Karpas-422 (cell line): Measurements from ENCODE around the gene PRKN. TPM values are rescaled to one million over a fixed set of nuclear protein-coding genes. Genes with fewer than 3 reads are reported as not detected.

Source experiments
- DNase-seq: peaks from one replicate; pipeline ENCODE4 v3.0.0-alpha.2; 2015
- H2AFZ ChIP-seq: fragments of 200-600 bp; sonication (generic); 2 replicates; pipeline ENCODE4 v1.6.1; 2014; ENCODE audit warnings: antibody characterized with exemption, low read length, mixed read lengths
- H3K27ac ChIP-seq: fragments of 200-600 bp; sonication (generic); 2 replicates; pipeline ENCODE4 v1.5.1; 2014; ENCODE audit warnings: mild to moderate bottlenecking, low read length, moderate library complexity
- H3K27me3 ChIP-seq: fragments of 200-600 bp; sonication (generic); 2 replicates; pipeline ENCODE4 v1.6.1; 2014; ENCODE audit warnings: low read length, mixed read lengths
- H3K36me3 ChIP-seq: fragments of 200-600 bp; sonication (generic); 2 replicates; pipeline ENCODE4 v1.6.1; 2014; ENCODE audit warnings: low read length, mixed read lengths; ENCODE audit not compliant: insufficient read depth
- H3K4me1 ChIP-seq: fragments of 200-600 bp; sonication (generic); 2 replicates; pipeline ENCODE4 v1.6.1; 2014; ENCODE audit warnings: mild to moderate bottlenecking, low read length, mixed read lengths
- H3K4me2 ChIP-seq: fragments of 200-600 bp; sonication (generic); 2 replicates; pipeline ENCODE4 v1.6.1; 2014; ENCODE audit warnings: low read length, low read depth, mild to moderate bottlenecking; ENCODE audit not compliant: poor library complexity, severe bottlenecking
- H3K4me3 ChIP-seq: fragments of 200-600 bp; sonication (generic); 2 replicates; pipeline ENCODE4 v1.5.1; 2014; ENCODE audit warnings: mild to moderate bottlenecking, antibody characterized with exemption, low read length, mixed read lengths
- H3K79me2 ChIP-seq: fragments of 200-600 bp; sonication (generic); 2 replicates; pipeline ENCODE4 v1.6.1; 2014; ENCODE audit warnings: mild to moderate bottlenecking, low read length, mixed read lengths
- H3K9ac ChIP-seq: fragments of 200-600 bp; sonication (generic); 2 replicates; pipeline ENCODE4 v1.6.0; 2014; ENCODE audit warnings: low read length
- H3K9me2 ChIP-seq: fragments of 200-600 bp; sonication (generic), shearing (Covaris generic); replicated peaks from 2 replicates; pipeline ENCODE4 v1.6.0; 2014; ENCODE audit warnings: mild to moderate bottlenecking, low read length, moderate library complexity; ENCODE audit not compliant: insufficient read depth
- H3K9me3 ChIP-seq: fragments of 300-700, 200-600 bp; sonication (generic); 2 replicates; pipeline ENCODE4 v1.6.1; 2014; ENCODE audit warnings: low read length, mixed read lengths
- H4K20me1 ChIP-seq: fragments of 200-600 bp; sonication (generic); 2 replicates; pipeline ENCODE4 v1.6.1; 2014; ENCODE audit warnings: mild to moderate bottlenecking, antibody characterized with exemption, low read length, low read depth; ENCODE audit not compliant: insufficient read depth
- total RNA-seq: library from RNA; depleted of rRNA; stranded (reverse); fragments of >200 nt; shearing (Covaris generic); gene quantifications from 2 replicates; pipeline ENCODE4 v1.2.3, GENCODE V29; 2014; ENCODE audit warnings: low replicate concordance

PRKN gene
- total RNA-seq, 1 experiment from 2014 or later: not detected

DNA sequence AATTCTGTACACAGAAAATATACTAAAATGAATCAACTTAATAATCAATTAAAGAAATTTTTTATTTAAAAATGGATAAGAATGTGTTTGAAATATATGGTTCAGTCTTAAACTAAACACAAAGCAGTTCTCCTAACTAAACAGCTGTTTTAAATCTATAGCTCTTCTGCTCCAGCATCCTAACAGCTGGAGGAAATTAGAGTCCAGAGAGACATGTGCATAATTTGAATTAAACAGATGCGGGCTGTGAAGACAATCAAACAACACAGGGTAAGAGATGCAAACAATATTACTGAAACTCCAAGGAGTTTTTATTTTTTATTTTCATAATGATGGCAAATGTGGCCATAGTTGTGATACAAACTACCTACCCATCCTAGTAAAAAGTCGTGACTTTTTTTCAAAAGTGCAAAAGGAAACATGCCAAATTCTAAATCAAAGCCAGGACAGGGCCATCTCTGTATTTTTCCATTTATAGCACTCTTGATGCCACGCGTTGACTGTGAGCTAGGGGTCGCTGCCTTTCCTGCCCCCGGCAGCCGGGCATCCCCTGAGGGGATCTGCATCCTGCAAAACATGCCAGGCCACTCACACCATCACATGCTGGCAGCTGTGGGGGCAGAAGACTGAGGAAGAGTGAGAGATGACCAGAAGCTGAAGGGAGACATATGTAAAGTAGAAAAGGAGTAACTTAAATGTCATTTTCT lies 310.6 kb downstream of the PRKN start:
- Histone ChIP-seq H2AFZ (no peak overlapping the region), H3K27ac (no peak overlapping the region), H3K36me3 (no peaks in the 10 kb centered on the region), H3K9ac (no peak overlapping the region), H3K9me3 (no peaks in the 10 kb centered on the region; the same call in 1 of the 2 replicates), H3K4me3 (no peak overlapping the region), H3K4me1 (no peaks in the 10 kb centered on the region), H3K4me2 (no peak overlapping the region), H3K9me2 (no peaks in the 10 kb centered on the region), H3K79me2 (no peaks in the 10 kb centered on the region), H3K27me3 (no peaks in the 10 kb centered on the region), H4K20me1 (no peaks in the 10 kb centered on the region)
- DNase-seq: no peak

DNA sequence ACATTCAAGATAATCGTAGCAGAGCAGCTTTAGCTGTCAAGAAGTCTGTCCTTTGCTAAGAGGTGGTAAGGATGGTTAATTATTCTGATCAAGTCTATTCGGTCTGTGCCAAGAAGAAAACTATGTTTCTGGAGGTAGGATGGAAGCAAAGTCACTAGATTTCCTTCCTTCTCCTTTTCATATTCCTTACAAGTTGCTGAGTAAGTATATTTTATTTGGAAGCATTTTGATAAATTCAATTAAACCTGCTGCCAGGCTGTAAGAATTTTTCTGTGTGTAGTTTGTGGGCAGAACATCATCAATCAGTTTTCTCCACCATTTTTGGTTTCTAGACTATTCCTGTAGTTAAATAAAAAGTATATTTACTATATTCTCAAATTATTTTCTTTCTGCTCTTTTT lies 311.3 kb downstream of the PRKN start:
- no peak overlapping the region for H3K9ac ChIP-seq
- no peak overlapping the region for H3K27ac ChIP-seq
- H3K4me2 ChIP-seq: no peak overlapping the region
- H3K9me3 ChIP-seq: no peaks in the 10 kb centered on the region; the same call in 1 of the 2 replicates
- H4K20me1 ChIP-seq: no peaks in the 10 kb centered on the region
- no peaks in the 10 kb centered on the region for H3K36me3 ChIP-seq
- no peak overlapping the region for H3K4me3 ChIP-seq
- no peaks in the 10 kb centered on the region for H3K9me2 ChIP-seq
- no peaks in the 10 kb centered on the region for H3K79me2 ChIP-seq
- H2AFZ ChIP-seq: no peak overlapping the region
- no peaks in the 10 kb centered on the region for H3K4me1 ChIP-seq
- H3K27me3 ChIP-seq: no peaks in the 10 kb centered on the region
- DNase-seq: no peak

DNA sequence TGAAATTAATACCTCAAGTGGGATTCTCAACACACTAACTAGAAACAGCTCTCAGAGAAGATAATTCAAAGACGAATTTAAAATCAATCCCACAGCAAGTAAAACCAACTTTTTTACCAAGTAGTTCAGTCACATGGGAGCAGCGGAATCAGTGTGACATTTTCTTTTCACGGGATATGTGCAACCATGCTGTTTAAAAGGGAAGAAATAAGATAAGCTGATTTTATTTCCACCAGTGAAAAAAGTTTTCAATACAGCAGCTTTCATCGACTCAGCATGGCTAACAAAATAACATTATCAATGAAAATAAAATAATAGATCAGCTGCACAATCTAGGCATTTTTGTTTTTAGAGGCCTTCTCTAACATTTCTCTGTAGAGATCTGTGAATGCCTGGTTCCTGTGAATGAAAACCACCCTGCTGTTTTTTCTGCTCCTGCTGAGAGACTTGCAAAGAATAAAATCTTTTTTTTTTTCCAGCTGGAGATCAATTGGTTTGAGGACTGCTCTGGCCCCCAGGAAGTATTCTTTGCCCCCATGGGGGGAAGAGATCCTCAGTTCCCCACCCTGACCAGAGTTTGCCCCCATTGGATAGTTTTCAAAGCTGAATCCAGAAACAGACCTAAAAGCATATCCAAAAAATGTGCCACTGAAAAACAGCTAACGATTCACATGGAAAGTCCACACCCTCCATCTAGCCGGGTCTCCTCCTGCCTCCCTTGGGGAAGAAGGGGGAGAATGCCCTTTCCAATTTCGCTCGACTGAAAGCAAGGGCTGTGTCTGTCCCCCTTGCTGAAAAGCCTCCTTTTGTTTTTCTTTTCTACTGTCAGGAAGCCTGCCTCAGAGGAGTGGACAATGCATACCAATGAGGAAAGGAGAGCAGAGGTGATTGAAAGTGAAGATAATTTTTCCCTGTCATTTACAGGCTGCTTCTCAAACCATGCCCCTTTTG lies 317.6 kb downstream of the PRKN start:
- Histone ChIP-seq H3K4me2 (no peak overlapping the region), H3K79me2 (no peaks in the 10 kb centered on the region), H3K9me2 (no peaks in the 10 kb centered on the region), H3K4me1 (no peaks in the 10 kb centered on the region), H4K20me1 (no peaks in the 10 kb centered on the region), H2AFZ (no peak overlapping the region), H3K9me3 (no peaks in the 10 kb centered on the region; the same call in 1 of the 2 replicates), H3K27me3 (no peaks in the 10 kb centered on the region), H3K27ac (no peak overlapping the region), H3K4me3 (no peak overlapping the region), H3K9ac (no peak overlapping the region), H3K36me3 (no peaks in the 10 kb centered on the region)
- DNase-seq: no peak

DNA sequence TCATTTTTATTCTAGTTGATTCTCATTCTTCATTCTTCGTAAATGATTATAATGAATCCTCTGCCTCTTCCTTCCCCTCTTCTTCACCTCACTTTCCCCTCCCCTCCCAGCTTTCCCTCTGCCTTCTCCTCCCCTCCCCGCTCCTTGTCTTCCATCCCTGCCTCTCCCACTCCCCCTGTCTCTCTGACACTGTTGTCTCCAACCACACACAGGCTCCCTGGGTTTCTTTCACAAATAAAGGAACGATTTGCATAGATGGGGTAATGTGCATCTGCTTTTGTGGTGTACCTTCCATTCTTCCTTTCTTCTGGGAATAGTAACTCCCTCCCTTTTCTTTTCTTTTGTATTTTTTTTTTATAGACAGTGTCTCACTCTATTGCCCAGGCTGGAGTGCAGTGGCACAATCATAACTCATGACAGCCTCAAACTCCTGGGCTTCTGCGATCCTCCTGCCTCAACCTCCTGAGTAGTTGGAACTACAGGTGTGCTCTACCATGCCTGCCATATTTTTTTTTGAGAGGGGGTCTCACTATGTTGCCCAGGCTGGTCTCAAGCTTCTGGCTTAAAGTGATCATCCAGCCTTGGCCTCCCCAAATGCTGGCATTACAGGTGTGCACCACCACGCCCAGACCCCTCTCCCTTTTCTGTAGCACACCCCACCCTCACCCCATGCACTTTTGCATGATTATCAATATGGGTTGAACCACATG lies 318.6 kb downstream of the PRKN start:
- Histone ChIP-seq H4K20me1 (no peaks in the 10 kb centered on the region), H3K4me3 (no peak overlapping the region), H3K79me2 (no peaks in the 10 kb centered on the region), H2AFZ (no peak overlapping the region), H3K4me1 (no peaks in the 10 kb centered on the region), H3K9me3 (no peaks in the 10 kb centered on the region; the same call in 1 of the 2 replicates), H3K36me3 (no peaks in the 10 kb centered on the region), H3K4me2 (no peak overlapping the region), H3K27ac (no peak overlapping the region), H3K9me2 (no peaks in the 10 kb centered on the region), H3K9ac (no peak overlapping the region), H3K27me3 (no peaks in the 10 kb centered on the region)
- no peak for DNase-seq

DNA sequence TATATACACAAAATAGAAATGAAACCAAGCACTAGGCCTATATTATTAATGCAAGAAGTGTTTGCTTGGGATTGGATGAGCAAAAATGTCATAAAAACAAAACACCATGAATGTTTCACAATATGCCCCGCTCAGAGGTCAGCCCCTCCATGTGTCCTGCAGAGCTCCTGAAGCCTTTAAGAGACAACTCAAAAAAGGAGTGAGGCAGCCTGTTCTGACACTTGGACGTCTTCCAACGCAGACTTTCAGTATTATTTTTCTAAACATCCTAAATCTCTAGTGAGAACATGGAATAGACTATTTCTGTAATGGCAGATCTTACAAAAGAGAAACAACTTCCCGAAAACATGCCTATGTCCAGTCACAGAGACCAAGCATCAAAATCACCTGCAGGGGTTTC lies 322.6 kb downstream of the PRKN start:
- no peaks in the 10 kb centered on the region for H3K27me3 ChIP-seq
- H2AFZ ChIP-seq: no peak overlapping the region
- H3K4me1 ChIP-seq: no peaks in the 10 kb centered on the region
- H3K36me3 ChIP-seq: no peaks in the 10 kb centered on the region
- H3K9ac ChIP-seq: no peak overlapping the region
- no peaks in the 10 kb centered on the region for H4K20me1 ChIP-seq
- H3K79me2 ChIP-seq: no peaks in the 10 kb centered on the region
- H3K9me3 ChIP-seq: peaks cover 6% of the 10 kb centered on the region; the same call in 1 of the 2 replicates
- no peaks in the 10 kb centered on the region; the same call in 1 of the 2 replicates for H3K9me2 ChIP-seq
- no peak for DNase-seq
- H3K4me2 ChIP-seq: no peak overlapping the region
- H3K4me3 ChIP-seq: no peak overlapping the region
- H3K27ac ChIP-seq: no peak overlapping the region

DNA sequence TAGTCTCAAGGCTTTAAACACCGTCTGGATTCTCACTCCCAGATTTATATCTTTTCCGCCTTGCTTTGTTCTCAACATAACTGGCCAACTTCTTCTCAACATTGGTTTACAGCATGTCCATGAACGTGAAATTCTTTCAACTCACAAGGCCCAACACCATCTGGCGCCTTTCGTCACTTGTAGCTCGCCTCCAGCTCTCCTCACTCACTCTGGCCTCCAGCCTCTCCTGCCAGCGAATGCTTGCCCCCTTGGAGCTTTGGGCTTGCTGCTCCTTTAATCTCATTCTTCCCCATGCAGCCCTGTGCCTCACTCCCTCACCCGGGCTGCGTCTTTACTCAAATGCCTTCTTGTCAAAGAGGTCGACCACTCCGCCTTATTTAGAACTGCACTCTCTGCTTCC lies 324.5 kb downstream of the PRKN start:
- H3K4me3 ChIP-seq: no peak overlapping the region
- no peaks in the 10 kb centered on the region for H3K36me3 ChIP-seq
- no peak overlapping the region for H3K27ac ChIP-seq
- H3K27me3 ChIP-seq: no peaks in the 10 kb centered on the region
- H3K4me1 ChIP-seq: no peaks in the 10 kb centered on the region
- H4K20me1 ChIP-seq: no peaks in the 10 kb centered on the region
- H3K4me2 ChIP-seq: no peak overlapping the region
- no peak overlapping the region for H2AFZ ChIP-seq
- no peak overlapping the region for H3K9ac ChIP-seq
- no peaks in the 10 kb centered on the region for H3K79me2 ChIP-seq
- H3K9me3 ChIP-seq: peaks cover 10% of the 10 kb centered on the region; the same call in 1 of the 2 replicates
- DNase-seq: no peak
- no peaks in the 10 kb centered on the region; the same call in 1 of the 2 replicates for H3K9me2 ChIP-seq

DNA sequence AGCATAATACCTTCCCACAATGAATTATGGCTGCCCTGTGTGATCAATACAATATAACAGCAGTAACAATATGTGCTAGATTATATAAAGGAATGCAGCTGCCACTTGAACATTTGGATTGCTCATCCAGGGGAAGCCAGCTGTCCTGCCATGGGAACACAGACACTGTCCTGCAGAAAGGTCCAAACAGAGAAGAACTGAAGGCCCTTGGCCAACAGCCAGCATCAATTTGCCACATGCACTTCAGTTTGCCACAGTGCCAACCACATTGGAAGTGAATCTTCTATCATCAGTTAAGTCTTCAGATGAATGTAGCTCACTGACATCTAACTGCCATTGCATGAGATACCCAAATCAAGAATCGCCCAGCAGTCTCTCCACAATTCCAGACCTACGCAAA lies 332.4 kb downstream of the PRKN start:
- no peaks in the 10 kb centered on the region for H3K36me3 ChIP-seq
- H3K27ac ChIP-seq: no peak overlapping the region
- 0 out of 2 replicates have a peak, but pooled peaks cover 4% of the 10 kb centered on the region for H3K9me2 ChIP-seq
- no peaks in the 10 kb centered on the region for H3K79me2 ChIP-seq
- H3K4me3 ChIP-seq: no peak overlapping the region
- H3K9ac ChIP-seq: no peak overlapping the region
- H3K4me1 ChIP-seq: no peaks in the 10 kb centered on the region
- no peak for DNase-seq
- H2AFZ ChIP-seq: no peak overlapping the region
- peaks cover 4% of the 10 kb centered on the region; the same call in 1 of the 2 replicates for H3K9me3 ChIP-seq
- H4K20me1 ChIP-seq: no peaks in the 10 kb centered on the region
- H3K4me2 ChIP-seq: no peak overlapping the region
- H3K27me3 ChIP-seq: no peaks in the 10 kb centered on the region
